SK-N-SH (cell line): ENCODE results near the gene MAPK8IP3.

Experiments used
- JUND ChIP-seq: IDR thresholded peaks from 2 replicates; pipeline ENCODE4 v1.4.0; 2012
- MEF2A ChIP-seq: IDR thresholded peaks from 2 replicates; pipeline ENCODE4 v1.4.0; 2012; ENCODE audit warnings: low read depth, borderline replicate concordance
- NFIC ChIP-seq: IDR thresholded peaks from 2 replicates; pipeline ENCODE4 v1.4.0; 2012; ENCODE audit warnings: borderline replicate concordance
- RAD21 ChIP-seq: IDR thresholded peaks from 2 replicates; pipeline ENCODE4 v1.6.1; 2012; ENCODE audit warnings: mild to moderate bottlenecking, low read length
- RFX5 ChIP-seq: IDR thresholded peaks from 2 replicates; pipeline ENCODE4 v1.6.1; 2012; ENCODE audit warnings: mild to moderate bottlenecking, improper control_type of control experiment, low read length
- SIN3A ChIP-seq: IDR thresholded peaks from 2 replicates; pipeline ENCODE4 v1.6.1; 2012; ENCODE audit warnings: low read depth, mild to moderate bottlenecking, low read length, moderate library complexity, borderline replicate concordance
- TCF12 ChIP-seq: IDR thresholded peaks from 2 replicates; pipeline ENCODE4 v1.4.0; 2012
- TF ChIP-seq, protein P1 (sequence below): fragments of 200-600 bp; sonication (generic); IDR thresholded peaks from 2 replicates; pipeline ENCODE4 v1.6.1; 2017; ENCODE audit warnings: antibody characterized with exemption, mild to moderate bottlenecking, moderate library complexity
- TF ChIP-seq, protein P2 (sequence below): IDR thresholded peaks from 2 replicates; pipeline ENCODE4; 2012
- TF ChIP-seq, protein P3 (sequence below): fragments of 150-350 bp; IDR thresholded peaks from 2 replicates; pipeline ENCODE4 v1.6.1; 2016; ENCODE audit warnings: mild to moderate bottlenecking, low read depth, low read length
- TF ChIP-seq, protein P4 (sequence below): fragments of 150-350 bp; IDR thresholded peaks from 2 replicates; pipeline ENCODE4 v1.6.1; 2017; ENCODE audit warnings: antibody characterized with exemption, low read length, low read depth, borderline replicate concordance

DNA sequence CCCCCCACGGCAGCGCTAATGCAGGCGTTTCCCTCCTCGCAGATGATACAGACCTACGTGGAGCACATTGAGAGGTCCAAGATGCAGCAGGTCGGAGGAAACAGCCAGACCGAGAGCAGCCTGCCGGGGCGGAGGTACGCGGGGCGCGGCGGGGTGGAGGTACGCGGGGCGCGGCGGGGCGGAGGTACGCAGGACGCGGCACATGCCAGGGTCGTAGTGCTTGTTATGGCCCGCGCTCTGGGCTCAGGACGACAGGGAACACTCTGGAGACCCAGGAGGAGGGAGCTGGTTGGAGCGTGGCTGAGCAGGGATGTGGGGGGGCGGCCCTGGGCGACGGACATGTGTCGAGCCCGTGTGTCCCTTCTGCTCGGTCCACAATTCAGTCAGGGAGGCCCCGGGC lies 23.4 kb downstream of the MAPK8IP3 start:
- TF ChIP-seq, protein P1, sequence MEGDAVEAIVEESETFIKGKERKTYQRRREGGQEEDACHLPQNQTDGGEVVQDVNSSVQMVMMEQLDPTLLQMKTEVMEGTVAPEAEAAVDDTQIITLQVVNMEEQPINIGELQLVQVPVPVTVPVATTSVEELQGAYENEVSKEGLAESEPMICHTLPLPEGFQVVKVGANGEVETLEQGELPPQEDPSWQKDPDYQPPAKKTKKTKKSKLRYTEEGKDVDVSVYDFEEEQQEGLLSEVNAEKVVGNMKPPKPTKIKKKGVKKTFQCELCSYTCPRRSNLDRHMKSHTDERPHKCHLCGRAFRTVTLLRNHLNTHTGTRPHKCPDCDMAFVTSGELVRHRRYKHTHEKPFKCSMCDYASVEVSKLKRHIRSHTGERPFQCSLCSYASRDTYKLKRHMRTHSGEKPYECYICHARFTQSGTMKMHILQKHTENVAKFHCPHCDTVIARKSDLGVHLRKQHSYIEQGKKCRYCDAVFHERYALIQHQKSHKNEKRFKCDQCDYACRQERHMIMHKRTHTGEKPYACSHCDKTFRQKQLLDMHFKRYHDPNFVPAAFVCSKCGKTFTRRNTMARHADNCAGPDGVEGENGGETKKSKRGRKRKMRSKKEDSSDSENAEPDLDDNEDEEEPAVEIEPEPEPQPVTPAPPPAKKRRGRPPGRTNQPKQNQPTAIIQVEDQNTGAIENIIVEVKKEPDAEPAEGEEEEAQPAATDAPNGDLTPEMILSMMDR: no peak
- TF ChIP-seq NFIC (no peak), SIN3A (no peak), MEF2A (no peak), JUND (no peak), RFX5 (no peak), RAD21 (no peak), TCF12 (no peak)
- TF ChIP-seq, protein P2, sequence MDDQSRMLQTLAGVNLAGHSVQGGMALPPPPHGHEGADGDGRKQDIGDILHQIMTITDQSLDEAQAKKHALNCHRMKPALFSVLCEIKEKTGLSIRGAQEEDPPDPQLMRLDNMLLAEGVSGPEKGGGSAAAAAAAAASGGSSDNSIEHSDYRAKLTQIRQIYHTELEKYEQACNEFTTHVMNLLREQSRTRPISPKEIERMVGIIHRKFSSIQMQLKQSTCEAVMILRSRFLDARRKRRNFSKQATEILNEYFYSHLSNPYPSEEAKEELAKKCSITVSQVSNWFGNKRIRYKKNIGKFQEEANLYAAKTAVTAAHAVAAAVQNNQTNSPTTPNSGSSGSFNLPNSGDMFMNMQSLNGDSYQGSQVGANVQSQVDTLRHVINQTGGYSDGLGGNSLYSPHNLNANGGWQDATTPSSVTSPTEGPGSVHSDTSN: no peak
- TF ChIP-seq, protein P3, sequence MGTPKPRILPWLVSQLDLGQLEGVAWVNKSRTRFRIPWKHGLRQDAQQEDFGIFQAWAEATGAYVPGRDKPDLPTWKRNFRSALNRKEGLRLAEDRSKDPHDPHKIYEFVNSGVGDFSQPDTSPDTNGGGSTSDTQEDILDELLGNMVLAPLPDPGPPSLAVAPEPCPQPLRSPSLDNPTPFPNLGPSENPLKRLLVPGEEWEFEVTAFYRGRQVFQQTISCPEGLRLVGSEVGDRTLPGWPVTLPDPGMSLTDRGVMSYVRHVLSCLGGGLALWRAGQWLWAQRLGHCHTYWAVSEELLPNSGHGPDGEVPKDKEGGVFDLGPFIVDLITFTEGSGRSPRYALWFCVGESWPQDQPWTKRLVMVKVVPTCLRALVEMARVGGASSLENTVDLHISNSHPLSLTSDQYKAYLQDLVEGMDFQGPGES: no peak
- TF ChIP-seq, protein P4, sequence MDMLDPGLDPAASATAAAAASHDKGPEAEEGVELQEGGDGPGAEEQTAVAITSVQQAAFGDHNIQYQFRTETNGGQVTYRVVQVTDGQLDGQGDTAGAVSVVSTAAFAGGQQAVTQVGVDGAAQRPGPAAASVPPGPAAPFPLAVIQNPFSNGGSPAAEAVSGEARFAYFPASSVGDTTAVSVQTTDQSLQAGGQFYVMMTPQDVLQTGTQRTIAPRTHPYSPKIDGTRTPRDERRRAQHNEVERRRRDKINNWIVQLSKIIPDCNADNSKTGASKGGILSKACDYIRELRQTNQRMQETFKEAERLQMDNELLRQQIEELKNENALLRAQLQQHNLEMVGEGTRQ: no peak
